Peyer's patch (tissue), 4 donors: Measurements from ENCODE around the gene NHSL1. TPM values are rescaled to one million over a fixed set of nuclear protein-coding genes. Genes with fewer than 3 reads are reported as not detected.
A peak's percentile ranks its signal among the peaks of the same experiment; 100 is the strongest.

Experiments used
- DNase-seq, 3 donors: peaks; one replicate each; pipeline ENCODE4 v3.0.0-alpha.2; 2017 to 2019
- H3K27ac ChIP-seq, 4 donors: fragments of 200-600 bp; sonication (generic); one replicate each; pipeline ENCODE4 v1.5.1; 2016 to 2019
- H3K27me3 ChIP-seq, 2 donors: fragments of 200-600 bp; sonication (generic); one replicate each; pipeline ENCODE4 v1.5.1; 2019
- H3K36me3 ChIP-seq, 3 donors: fragments of 200-600 bp; sonication (generic); one replicate each; pipeline ENCODE4 v1.5.1; 2016 to 2019
- H3K4me1 ChIP-seq, 4 donors: fragments of 200-600 bp; sonication (generic); one replicate each; pipeline ENCODE4 v1.5.1; 2016 to 2019
- H3K4me3 ChIP-seq, 4 donors: fragments of 200-600 bp; sonication (generic); 1 replicate in 3 of 4; 2 replicates in 1 of 4; pipeline ENCODE4 v1.5.1; 2016 to 2019; ENCODE audit warnings: mild to moderate bottlenecking in 1 of 4
- H3K9me3 ChIP-seq, 4 donors: fragments of 200-600 bp; sonication (generic); one replicate each; pipeline ENCODE4 v1.5.1; 2016 to 2019; ENCODE audit warnings: mild to moderate bottlenecking in 1 of 4
- POLR2A ChIP-seq, 2 donors: fragments of 450-650 bp; IDR thresholded peaks; one replicate each; pipeline ENCODE4 v1.5.1; 2017; ENCODE audit warnings: antibody characterized with exemption in 2 of 2, mild to moderate bottlenecking in 2 of 2, moderate library complexity in 2 of 2
- total RNA-seq, 4 donors: library from RNA; depleted of rRNA; stranded (reverse); fragments of >200 nt; gene quantifications; one replicate each; pipeline ENCODE4 v1.1.0, GENCODE V29; 2016
- TF ChIP-seq, protein P1 (sequence below), 6 experiments: fragments of 450-650 bp in 4 of 6; fragments of 200-600 bp in 2 of 6; sonication (generic) in 1 of 6; IDR thresholded peaks; one replicate each; pipeline ENCODE4 v1.5.1; 2017 to 2019; ENCODE audit warnings: antibody characterized with exemption in 6 of 6, mild to moderate bottlenecking in 3 of 6, moderate library complexity in 1 of 6

The NHSL1 gene
- total RNA-seq, 4 donors from 2014 or later = 48.7 to 187 (median 160) TPM

DNA sequence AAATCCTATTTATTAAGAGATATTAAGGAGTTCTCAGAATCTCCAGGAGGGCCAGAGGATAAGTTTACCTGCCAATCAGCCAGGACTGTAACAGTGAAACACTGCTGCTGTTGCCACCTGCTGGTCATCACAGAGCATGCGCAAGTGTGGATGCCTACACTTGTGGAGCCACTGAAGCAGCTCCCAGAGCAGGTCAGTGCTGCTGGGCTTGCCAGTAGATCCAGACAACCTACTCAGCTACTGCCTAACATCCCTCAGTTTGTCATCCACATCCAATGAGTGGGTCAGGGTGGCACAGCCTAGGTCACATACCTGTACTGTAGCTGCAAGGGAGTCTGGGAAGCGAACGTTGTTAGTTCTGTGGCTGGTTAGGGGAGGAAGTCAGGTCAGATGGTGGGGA, 18.3 kb upstream of the NHSL1 start:
- H3K27ac ChIP-seq = no peak overlapping the region
- TF ChIP-seq, protein P1, sequence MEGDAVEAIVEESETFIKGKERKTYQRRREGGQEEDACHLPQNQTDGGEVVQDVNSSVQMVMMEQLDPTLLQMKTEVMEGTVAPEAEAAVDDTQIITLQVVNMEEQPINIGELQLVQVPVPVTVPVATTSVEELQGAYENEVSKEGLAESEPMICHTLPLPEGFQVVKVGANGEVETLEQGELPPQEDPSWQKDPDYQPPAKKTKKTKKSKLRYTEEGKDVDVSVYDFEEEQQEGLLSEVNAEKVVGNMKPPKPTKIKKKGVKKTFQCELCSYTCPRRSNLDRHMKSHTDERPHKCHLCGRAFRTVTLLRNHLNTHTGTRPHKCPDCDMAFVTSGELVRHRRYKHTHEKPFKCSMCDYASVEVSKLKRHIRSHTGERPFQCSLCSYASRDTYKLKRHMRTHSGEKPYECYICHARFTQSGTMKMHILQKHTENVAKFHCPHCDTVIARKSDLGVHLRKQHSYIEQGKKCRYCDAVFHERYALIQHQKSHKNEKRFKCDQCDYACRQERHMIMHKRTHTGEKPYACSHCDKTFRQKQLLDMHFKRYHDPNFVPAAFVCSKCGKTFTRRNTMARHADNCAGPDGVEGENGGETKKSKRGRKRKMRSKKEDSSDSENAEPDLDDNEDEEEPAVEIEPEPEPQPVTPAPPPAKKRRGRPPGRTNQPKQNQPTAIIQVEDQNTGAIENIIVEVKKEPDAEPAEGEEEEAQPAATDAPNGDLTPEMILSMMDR (IDR thresholded peaks at IDR 0.05) = peak; percentile 14 to 88 (median 73)
- TF ChIP-seq POLR2A (IDR thresholded peaks at IDR 0.05) = no peak
- DNase-seq = peak; percentile 39 to 88 (median 67)
- no peaks in the 10 kb centered on the region for H3K27me3 ChIP-seq
- H3K4me1 ChIP-seq = no peaks in the 10 kb centered on the region
- H3K4me3 ChIP-seq = no peak overlapping the region
- no peaks in the 10 kb centered on the region for H3K36me3 ChIP-seq
- peaks cover 0 to 4% (median 2%) of the 10 kb centered on the region in 4 donors for H3K9me3 ChIP-seq

DNA sequence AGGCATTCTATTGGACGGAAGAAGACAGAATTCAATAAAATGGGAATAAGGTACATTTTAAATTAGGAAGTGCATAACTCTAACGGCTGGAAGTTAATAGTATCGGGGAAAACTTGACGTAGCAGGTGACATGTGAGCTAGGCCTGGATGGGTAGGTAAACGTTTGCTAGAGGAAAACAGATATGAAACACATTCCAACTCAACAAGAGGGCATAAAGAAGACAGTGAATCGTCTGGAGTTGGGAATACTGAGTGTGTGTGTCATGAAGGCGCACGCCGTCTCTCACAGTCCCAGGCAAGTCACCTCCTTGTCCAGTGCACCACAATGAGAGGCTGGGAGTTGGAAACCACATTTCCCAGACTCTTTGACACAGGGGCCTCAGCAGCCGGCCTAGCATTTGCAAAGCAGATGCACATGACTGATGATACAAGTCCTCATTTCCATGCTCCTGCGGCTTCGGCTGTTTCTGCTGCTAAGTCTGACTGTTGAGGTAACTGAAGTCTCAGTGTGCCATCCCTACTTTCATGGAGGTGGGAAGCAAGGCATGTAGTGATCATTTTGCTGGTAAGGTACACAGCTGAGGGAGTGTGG, 16.5 kb upstream of the NHSL1 start:
- Histone ChIP-seq H3K4me3 (no peak overlapping the region), H3K4me1 (no peaks in the 10 kb centered on the region), H3K36me3 (no peaks in the 10 kb centered on the region), H3K9me3 (peaks cover 0 to 4% (median 2%) of the 10 kb centered on the region in 4 donors), H3K27me3 (no peaks in the 10 kb centered on the region), H3K27ac (no peak overlapping the region)
- no peak for TF ChIP-seq POLR2A (IDR thresholded peaks at IDR 0.05)
- TF ChIP-seq, protein P1 (IDR thresholded peaks at IDR 0.05) = no peak
- DNase-seq = no peak

DNA sequence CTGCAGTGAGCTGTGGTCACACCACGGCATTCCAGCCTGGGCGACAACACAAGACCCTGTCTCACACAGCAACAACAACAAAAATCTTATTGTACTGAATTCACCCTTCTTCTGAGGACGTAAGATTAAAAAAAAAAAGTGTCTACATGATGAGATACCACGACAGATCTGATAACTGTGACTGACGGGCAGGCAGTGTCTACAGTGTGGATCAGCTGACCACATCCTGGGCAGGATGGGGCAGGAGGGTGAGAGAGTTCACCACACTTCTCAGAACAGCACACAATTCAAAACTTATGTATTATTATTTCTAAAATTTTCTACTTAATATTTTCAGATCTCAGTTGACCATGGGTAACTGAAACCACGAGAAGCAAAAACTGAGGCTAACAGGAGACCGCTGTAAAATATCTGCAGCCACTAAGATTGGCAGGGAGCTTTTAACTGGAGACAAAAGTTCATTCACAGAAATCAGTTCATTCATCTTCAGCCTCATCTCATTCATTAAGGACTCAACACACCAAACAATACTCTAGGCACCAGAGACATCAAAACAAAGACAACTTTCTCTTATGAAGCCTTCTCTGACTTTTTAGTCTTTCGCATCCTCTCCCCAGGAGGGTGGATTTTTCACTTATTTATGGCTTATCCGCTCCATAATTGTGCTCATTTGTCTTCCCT, 15.7 kb upstream of the NHSL1 start:
- peaks cover 0 to 4% (median 2%) of the 10 kb centered on the region in 4 donors for H3K9me3 ChIP-seq
- no peak for DNase-seq
- H3K4me1 ChIP-seq = no peaks in the 10 kb centered on the region
- H3K36me3 ChIP-seq = no peaks in the 10 kb centered on the region
- H3K27me3 ChIP-seq = no peaks in the 10 kb centered on the region
- H3K27ac ChIP-seq = no peak overlapping the region
- H3K4me3 ChIP-seq = no peak overlapping the region
- TF ChIP-seq POLR2A (IDR thresholded peaks at IDR 0.05) = no peak
- TF ChIP-seq, protein P1 (IDR thresholded peaks at IDR 0.05) = no peak

DNA sequence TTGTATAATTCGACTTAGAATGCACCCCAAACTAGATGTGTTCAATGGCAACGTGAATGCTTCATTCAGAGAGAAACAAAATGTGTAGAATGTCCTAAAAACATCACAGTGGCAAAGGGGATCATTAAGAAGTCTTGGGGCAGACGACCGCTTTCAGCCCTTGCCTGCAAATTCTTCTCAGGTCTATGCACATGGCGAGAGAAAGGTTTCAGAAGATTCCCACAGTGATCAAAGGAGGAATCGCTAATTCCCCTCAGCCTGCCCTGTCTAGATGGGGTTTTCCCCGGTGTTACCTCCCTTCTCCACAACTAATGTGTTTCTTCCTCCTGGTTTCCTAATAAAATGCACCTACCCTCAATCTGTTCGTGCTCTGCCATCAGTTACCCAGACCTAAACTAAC, 13.3 kb upstream of the NHSL1 start:
- TF ChIP-seq, protein P1 (IDR thresholded peaks at IDR 0.05) = no peak
- TF ChIP-seq POLR2A (IDR thresholded peaks at IDR 0.05) = no peak
- H3K4me1 ChIP-seq = peaks cover 0 to 6% (median 0%) of the 10 kb centered on the region in 4 donors
- H3K9me3 ChIP-seq = peaks cover 0 to under 1% (median 0%) of the 10 kb centered on the region in 4 donors
- H3K36me3 ChIP-seq = no peaks in the 10 kb centered on the region
- DNase-seq = no peak
- no peaks in the 10 kb centered on the region for H3K27me3 ChIP-seq
- H3K4me3 ChIP-seq = no peak overlapping the region
- H3K27ac ChIP-seq = no peak overlapping the region

DNA sequence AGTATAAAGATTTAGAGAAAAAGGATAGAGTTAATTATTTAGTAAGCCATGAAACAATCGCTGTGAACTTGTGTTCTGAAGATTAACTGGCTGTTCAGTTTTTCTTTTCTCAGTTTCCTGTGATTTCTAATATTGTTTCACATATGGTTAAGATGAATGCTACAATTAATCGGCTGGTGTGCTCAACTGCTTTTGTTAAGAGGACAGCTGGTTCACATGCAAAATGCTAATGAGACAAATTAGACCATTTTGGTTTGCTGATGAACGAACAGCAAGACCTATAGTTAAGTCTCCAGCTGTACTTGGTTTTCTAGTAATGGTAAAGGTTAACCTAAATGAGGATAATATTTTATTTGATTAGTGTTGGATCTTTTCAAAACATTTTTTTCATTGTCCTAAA, 10.8 kb upstream of the NHSL1 start:
- H3K4me1 ChIP-seq = peaks cover 0 to 16% (median 0%) of the 10 kb centered on the region in 4 donors
- H3K27me3 ChIP-seq = no peaks in the 10 kb centered on the region
- H3K36me3 ChIP-seq = no peaks in the 10 kb centered on the region
- TF ChIP-seq, protein P1 (IDR thresholded peaks at IDR 0.05) = no peak
- TF ChIP-seq POLR2A (IDR thresholded peaks at IDR 0.05) = no peak
- DNase-seq = no peak
- no peak overlapping the region for H3K4me3 ChIP-seq
- no peaks in the 10 kb centered on the region for H3K9me3 ChIP-seq
- no peak overlapping the region for H3K27ac ChIP-seq
